ENCODE data around the gene RANBP3L. TPM values are rescaled to one million over a fixed set of nuclear protein-coding genes. Genes with fewer than 3 reads are reported as not detected.
"Not testable (repeated sequence)": the region's sequence is repeated elsewhere in the genome, so short reads cannot be mapped to it uniquely, and the experiment has no call there.

The RANBP3L gene
- polyA plus RNA-seq, 1 of the 3 experiments (the other 2 are of a cell fraction): not detected

GRCh38 chr5:36283775-36284174 is 17.9 kb downstream of the RANBP3L start:
- H3K9ac ChIP-seq; H3K4me2 ChIP-seq; POLR2A ChIA-PET; H3K27me3 ChIP-seq (ENCODE audit: insufficient read depth); H3F3A ChIP-seq (replicated peaks; ENCODE audit: insufficient read depth); H3K9me2 ChIP-seq; H2AFZ ChIP-seq (ENCODE audit: low read depth); H4K20me1 ChIP-seq (ENCODE audit: insufficient read depth); H3K79me2 ChIP-seq (ENCODE audit: insufficient read depth); DNase-seq; H3K36me3 ChIP-seq (replicated peaks in 1 of 2; ENCODE audit: control insufficient read depth in 1 of 2, insufficient read depth in 2 of 2, low read length in 1 of 2); H3K9me3 ChIP-seq; H3K27ac ChIP-seq (ENCODE audit: low read depth in 2 of 2, low read length in 1 of 2); H3K4me1 ChIP-seq (ENCODE audit: control insufficient read depth in 1 of 2, insufficient read depth in 2 of 2, low read depth in 1 of 2, low read length in 1 of 2); H3K4me3 ChIP-seq (ENCODE audit: low read depth in 2 of 2, low read length in 1 of 2): not testable (repeated sequence)
- 68% methylated on average over 3 of the region's 3 CpGs for WGBS (ENCODE audit: low lambda C conversion rate)
- CTCF ChIA-PET: interaction anchor here (1.3 kb wide), 1 partner anchor 22 kb away, joined by 4 read pairs; no protein-coding TSS in a partner anchor

- POLR2A ChIA-PET: no interaction called here
- Histone ChIP-seq H3K27me3 (ENCODE audit: insufficient read depth) (no peaks in the 10 kb centered on the region), H3K79me2 (ENCODE audit: insufficient read depth) (no peaks in the 10 kb centered on the region), H3K9ac (no peak overlapping the region), H4K20me1 (ENCODE audit: insufficient read depth) (no peaks in the 10 kb centered on the region), H3F3A (replicated peaks; ENCODE audit: insufficient read depth) (no peaks in the 10 kb centered on the region), H3K9me2 (no peaks in the 10 kb centered on the region), H3K4me2 (no peak overlapping the region), H3K27ac (ENCODE audit: low read depth in 2 of 2, low read length in 1 of 2) (no peak overlapping the region), H3K9me3 (no peaks in the 10 kb centered on the region), H3K4me1 (ENCODE audit: control insufficient read depth in 1 of 2, insufficient read depth in 2 of 2, low read depth in 1 of 2, low read length in 1 of 2) (no peaks in the 10 kb centered on the region), H3K36me3 (replicated peaks in 1 of 2; ENCODE audit: control insufficient read depth in 1 of 2, insufficient read depth in 2 of 2, low read length in 1 of 2) (no peaks in the 10 kb centered on the region), H2AFZ (ENCODE audit: low read depth) (no peak overlapping the region), H3K4me3 (ENCODE audit: low read depth in 2 of 2, low read length in 1 of 2) (no peak overlapping the region)
- TF ChIP-seq FOXM1 (IDR thresholded peaks at IDR 0.05; ENCODE audit: low read depth): no peak
- 38% methylated on average over 2 of the region's 2 CpGs for WGBS (ENCODE audit: low lambda C conversion rate)
- CTCF ChIA-PET: interaction anchor here (0.9 to 1.2 kb wide), 2 partner anchors 24 to 40 kb away, joined by 3 to 5 read pairs; partner anchors contain the start of gene NADK2
- DNase-seq: no peak
These were observed 20.1 kb downstream of the RANBP3L start for GRCh38 chr5:36281626-36282025.

GRCh38 chr5:36279054-36279698 is 22.5 kb downstream of the RANBP3L start:
- H3K36me3 ChIP-seq (replicated peaks in 1 of 2; ENCODE audit: control insufficient read depth in 1 of 2, insufficient read depth in 2 of 2, low read length in 1 of 2): no peaks in the 10 kb centered on the region
- H3K9me3 ChIP-seq: no peaks in the 10 kb centered on the region
- no peak for DNase-seq
- ChIA-PET POLR2A (no interaction called here), CTCF (interaction anchor here (0.6 to 1.5 kb wide), 3 partner anchors 10 to 575 kb away, joined by 3 read pairs; no protein-coding TSS in a partner anchor)
- H3K4me3 ChIP-seq (ENCODE audit: low read depth in 2 of 2, low read length in 1 of 2): no peak overlapping the region
- no peaks in the 10 kb centered on the region for H3K9me2 ChIP-seq
- no peak overlapping the region for H3K27ac ChIP-seq (ENCODE audit: low read depth in 2 of 2, low read length in 1 of 2)
- no peaks in the 10 kb centered on the region for H3F3A ChIP-seq (replicated peaks; ENCODE audit: insufficient read depth)
- no peaks in the 10 kb centered on the region for H3K27me3 ChIP-seq (ENCODE audit: insufficient read depth)
- 14% methylated on average over 3 of the region's 3 CpGs for WGBS (ENCODE audit: low lambda C conversion rate)
- no peaks in the 10 kb centered on the region for H3K4me1 ChIP-seq (ENCODE audit: control insufficient read depth in 1 of 2, insufficient read depth in 2 of 2, low read depth in 1 of 2, low read length in 1 of 2)
- TF ChIP-seq RCOR1 (IDR thresholded peaks at IDR 0.05; ENCODE audit: low read length) (no peak), FOXJ3 (CRISPR knock-in tag; IDR thresholded peaks at IDR 0.05) (no peak), ELF1 (IDR thresholded peaks at IDR 0.05) (no peak), MXI1 (IDR thresholded peaks at IDR 0.05; ENCODE audit: low read depth, low read length) (no peak), TCF12 (IDR thresholded peaks at IDR 0.05) (no peak), RFX5 (IDR thresholded peaks at IDR 0.05; ENCODE audit: low read length) (no peak), CTCF (IDR thresholded peaks at IDR 0.05) (no peak), MAX (IDR thresholded peaks at IDR 0.05; ENCODE audit: low read depth) (no peak), SMC3 (IDR thresholded peaks at IDR 0.05; ENCODE audit: low read depth, low read length) (no peak), PBX3 (IDR thresholded peaks at IDR 0.05) (no peak), POLR2AphosphoS5 (IDR thresholded peaks at IDR 0.05; ENCODE audit: low read depth, low read length) (no peak), NRF1 (IDR thresholded peaks at IDR 0.05; ENCODE audit: low read depth, low read length) (no peak), EZH2phosphoT487 (IDR thresholded peaks at IDR 0.05; ENCODE audit: borderline replicate concordance, low read depth) (no peak), TAF1 (IDR thresholded peaks at IDR 0.05; ENCODE audit: borderline replicate concordance, low read depth, low read length) (no peak), MEF2A (IDR thresholded peaks at IDR 0.05; ENCODE audit: borderline replicate concordance, low read depth) (no peak), SIN3A (IDR thresholded peaks at IDR 0.05; ENCODE audit: borderline replicate concordance, low read depth, low read length) (no peak)
- no peak overlapping the region for H3K9ac ChIP-seq
- H2AFZ ChIP-seq (ENCODE audit: low read depth): no peak overlapping the region
- H3K4me2 ChIP-seq: no peak overlapping the region
- H3K79me2 ChIP-seq (ENCODE audit: insufficient read depth): no peaks in the 10 kb centered on the region
- H4K20me1 ChIP-seq (ENCODE audit: insufficient read depth): no peaks in the 10 kb centered on the region
